HEK293 (cell line): ENCODE data around the gene GNAS-AS1.

Experiments used
- MYNN ChIP-seq: fragments of 450-650 bp; formaldehyde crosslinking; IDR thresholded peaks from 2 replicates; pipeline ENCODE4 v1.5.1; 2016; ENCODE audit warnings: missing biosample characterization, missing genetic modification characterization, borderline replicate concordance
- ZNF302 ChIP-seq: fragments of 450-650 bp; formaldehyde crosslinking; IDR thresholded peaks from 2 replicates; pipeline ENCODE4 v1.5.1; 2016; ENCODE audit warnings: missing biosample characterization, missing genetic modification characterization, low read depth
- TF ChIP-seq, protein P1 (sequence below): fragments of 450-650 bp; formaldehyde crosslinking; IDR thresholded peaks from 2 replicates; pipeline ENCODE4 v1.5.1; 2016; ENCODE audit warnings: missing biosample characterization, missing genetic modification characterization

DNA sequence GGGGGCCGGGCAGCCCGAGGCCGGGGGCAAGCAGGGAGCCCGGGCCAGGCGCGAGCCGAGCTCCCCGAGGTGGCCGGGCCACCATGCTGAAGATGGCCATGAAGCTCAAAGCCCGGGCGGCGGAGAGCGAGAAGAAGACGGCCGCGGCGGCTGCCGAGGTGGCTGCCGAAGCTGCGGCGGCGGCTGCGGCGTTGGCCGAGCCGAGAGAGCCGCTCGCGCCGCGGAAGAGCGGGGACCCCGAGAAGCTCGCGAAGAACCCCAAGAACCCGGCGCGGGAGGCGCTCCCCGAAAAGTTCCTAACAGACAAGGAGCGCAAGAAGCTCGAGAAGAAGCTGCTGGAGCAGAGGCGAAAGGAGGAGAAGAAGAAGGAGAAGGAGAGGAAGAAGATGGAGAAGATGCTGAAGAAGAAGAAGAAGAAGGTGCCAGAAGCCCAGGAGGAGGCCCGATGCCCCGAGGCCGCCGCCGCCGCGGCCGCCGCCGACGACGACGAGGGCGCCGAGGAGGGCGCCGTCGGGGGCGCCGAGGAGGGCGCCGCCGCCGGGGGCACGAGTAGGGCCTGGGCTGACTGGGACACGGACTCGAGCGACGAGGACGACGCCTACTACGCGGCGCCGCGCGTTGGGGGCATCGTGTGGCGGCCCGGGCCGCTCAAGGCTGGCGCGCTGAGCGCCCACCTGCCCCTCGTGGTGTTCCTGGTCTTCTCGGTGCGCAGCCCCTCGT, 39.3 kb upstream of the GNAS-AS1 start:
- TF ChIP-seq, protein P1, sequence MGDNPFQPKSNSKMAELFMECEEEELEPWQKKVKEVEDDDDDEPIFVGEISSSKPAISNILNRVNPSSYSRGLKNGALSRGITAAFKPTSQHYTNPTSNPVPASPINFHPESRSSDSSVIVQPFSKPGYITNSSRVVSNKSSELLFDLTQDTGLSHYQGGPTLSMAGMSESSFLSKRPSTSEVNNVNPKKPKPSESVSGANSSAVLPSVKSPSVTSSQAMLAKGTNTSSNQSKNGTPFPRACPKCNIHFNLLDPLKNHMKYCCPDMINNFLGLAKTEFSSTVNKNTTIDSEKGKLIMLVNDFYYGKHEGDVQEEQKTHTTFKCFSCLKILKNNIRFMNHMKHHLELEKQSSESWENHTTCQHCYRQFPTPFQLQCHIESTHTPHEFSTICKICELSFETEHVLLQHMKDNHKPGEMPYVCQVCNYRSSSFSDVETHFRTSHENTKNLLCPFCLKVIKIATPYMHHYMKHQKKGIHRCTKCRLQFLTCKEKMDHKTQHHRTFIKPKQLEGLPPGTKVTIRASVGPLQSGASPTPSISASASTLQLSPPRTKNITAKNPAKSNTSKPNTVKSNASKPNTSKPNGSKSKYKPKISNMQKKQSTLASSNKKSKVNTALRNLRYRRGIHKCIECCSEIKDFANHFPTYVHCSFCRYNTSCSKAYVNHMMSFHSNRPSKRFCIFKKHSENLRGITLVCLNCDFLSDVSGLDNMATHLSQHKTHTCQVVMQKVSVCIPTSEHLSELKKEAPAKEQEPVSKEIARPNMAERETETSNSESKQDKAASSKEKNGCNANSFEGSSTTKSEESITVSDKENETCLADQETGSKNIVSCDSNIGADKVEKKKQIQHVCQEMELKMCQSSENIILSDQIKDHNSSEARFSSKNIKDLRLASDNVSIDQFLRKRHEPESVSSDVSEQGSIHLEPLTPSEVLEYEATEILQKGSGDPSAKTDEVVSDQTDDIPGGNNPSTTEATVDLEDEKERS (tag by site-specific recombination) = no peak
- TF ChIP-seq ZNF302 (tag by site-specific recombination) = no peak
- TF ChIP-seq MYNN (tag by site-specific recombination) = no peak
